Activated T-cell treated with anti-CD3 and anti-CD28 coated beads for 4 hours (primary cell): ENCODE data around the gene BSDC1.
"Not testable (repeated sequence)": the region's sequence is repeated elsewhere in the genome, so short reads cannot be mapped to it uniquely, and the experiment has no call there.

Source experiments
- DNase-seq: peaks from one replicate; pipeline ENCODE4 v3.0.0-alpha.2; 2020

BSDC1 gene, protein sequence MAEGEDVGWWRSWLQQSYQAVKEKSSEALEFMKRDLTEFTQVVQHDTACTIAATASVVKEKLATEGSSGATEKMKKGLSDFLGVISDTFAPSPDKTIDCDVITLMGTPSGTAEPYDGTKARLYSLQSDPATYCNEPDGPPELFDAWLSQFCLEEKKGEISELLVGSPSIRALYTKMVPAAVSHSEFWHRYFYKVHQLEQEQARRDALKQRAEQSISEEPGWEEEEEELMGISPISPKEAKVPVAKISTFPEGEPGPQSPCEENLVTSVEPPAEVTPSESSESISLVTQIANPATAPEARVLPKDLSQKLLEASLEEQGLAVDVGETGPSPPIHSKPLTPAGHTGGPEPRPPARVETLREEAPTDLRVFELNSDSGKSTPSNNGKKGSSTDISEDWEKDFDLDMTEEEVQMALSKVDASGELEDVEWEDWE

GRCh38 chr1:32394141-32394889 lies at the start of gene BSDC1:
BSDC1 (minus strand) TSS chr1:32394441; CDS start chr1:32394414, 27 bp downstream.
- peak; percentile 98 for DNase-seq

DNA sequence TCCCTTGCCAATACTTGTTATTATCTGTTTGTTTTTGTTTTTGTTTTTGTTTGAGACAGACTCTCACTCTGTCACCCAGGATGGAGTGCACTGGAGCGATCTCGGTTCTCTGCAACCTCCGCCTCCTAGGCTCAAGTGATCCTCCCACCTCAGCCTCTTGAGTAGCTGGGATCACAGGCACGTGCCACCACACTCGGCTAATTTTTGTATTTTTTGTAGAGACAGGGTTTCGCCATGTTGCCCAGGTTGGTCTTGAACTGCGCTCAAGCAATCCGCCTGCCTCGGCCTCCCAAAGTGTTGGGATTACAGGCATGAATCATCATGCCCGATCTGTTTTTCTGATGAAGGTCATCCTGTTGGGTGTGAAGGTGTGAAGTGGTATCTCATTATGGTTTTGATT lies 47.2 kb upstream of the BSDC1 start:
- DNase-seq = not testable (repeated sequence)

- not testable (repeated sequence) for DNase-seq
Observed at GRCh38 chr1:32438777-32439176, 44.5 kb upstream of the BSDC1 start.

DNA sequence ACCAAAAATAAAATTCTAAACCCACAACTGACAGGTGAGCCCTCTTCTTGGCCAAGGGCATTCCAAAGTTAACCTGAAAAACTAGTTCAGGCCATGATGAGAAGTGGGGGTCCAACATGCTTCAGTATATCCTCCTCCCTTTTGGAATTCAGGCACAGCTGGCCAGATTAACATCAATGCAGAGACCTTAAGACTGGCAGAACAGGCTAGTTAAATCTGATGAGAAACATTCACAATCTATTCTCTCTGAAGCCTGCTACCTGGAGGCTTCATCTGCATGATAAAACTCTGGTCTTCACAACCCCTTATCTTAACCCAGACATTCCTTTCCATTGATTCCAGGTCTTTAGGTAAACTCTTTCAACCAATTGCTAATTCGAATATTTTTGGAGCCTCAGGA lies 43.9 kb upstream of the BSDC1 start:
- no peak for DNase-seq

DNA sequence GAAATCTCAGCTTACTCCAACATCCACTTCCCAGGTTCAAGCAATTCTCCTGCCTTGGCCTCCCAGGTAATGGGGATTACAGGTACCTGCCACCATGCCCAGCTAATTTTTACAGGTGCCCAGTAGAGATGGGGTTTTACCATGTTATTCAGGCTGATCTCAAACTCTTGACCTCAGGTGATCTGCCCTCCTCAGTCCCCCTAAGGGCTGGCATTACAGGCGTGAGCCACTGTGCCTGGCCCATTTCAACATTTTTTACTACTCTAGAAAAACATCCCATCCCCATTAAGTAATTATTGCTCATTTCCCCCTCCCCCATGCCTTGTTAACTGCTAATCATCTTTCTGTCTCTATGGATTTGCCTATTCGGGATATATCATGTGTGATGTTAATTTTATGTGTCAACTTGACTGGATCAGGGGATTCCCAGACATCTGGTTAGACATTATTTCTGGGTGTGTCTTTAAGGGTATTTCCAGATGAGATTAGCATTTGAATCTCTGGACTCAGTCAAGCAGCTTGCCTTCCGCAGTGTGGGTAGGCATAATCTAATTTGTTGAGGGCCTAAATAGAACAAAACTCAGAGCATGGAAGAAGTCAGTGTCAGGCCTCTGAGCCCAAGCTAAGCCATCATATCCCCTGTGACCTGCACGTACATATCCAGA lies 37.6 kb upstream of the BSDC1 start:
- DNase-seq = no peak

- DNase-seq = no peak
Observed at GRCh38 chr1:32427264-32427963, 33.2 kb upstream of the BSDC1 start.

- no peak for DNase-seq
Observed at GRCh38 chr1:32426489-32427255, 32.4 kb upstream of the BSDC1 start.

- no peak for DNase-seq
Observed at GRCh38 chr1:32421775-32422174, 27.5 kb upstream of the BSDC1 start.

GRCh38 chr1:32414186-32414886 lies 20.1 kb upstream of the BSDC1 start:
- DNase-seq = no peak

- peak; percentile 72 for DNase-seq
Observed at GRCh38 chr1:32413507-32414185, 19.4 kb upstream of the BSDC1 start.

DNA sequence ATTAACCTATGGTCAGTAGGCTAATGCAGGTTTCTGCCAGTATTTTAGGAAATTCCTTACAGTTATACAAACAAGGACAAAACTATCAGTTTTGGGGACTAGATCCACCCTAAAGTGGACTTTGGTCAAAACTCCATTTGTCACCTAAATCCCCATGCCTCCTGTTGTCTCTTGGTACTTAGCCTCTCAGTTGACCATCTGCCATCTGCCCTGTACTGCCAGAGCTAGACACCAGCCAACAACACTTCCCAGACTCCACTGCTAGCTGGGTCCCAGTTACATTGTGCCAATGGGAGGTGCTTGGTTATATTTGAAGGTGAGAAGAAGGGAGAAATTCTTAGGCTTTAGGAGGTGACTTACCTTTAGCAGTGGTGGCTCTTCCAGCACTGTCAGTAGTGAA lies 17.0 kb upstream of the BSDC1 start:
- DNase-seq = no peak

DNA sequence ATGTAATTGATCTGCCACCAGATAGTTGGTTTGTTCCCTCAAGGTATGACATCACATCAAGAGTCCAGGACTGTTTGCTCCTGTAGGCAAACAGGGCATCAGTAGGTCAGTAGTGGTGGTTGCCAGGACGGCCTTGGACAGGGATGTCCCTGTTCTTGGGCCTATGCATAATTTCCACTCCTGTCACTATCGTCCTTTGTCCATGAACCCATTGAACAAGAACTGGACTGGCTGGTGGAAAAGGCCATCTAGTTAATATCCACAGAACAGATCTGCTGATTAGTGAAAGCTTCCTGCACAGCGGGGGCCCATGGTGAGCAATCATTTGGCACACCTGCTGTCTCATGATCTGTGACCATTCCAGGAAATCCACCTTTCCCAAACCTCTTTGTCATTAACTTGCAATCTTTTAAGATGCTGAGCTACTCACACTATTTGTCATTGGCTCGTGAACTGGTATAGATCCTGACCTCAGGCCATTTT lies 12.4 kb upstream of the BSDC1 start:
- DNase-seq = no peak

GRCh38 chr1:32405672-32406467 lies 11.6 kb upstream of the BSDC1 start:
- no peak for DNase-seq

DNA sequence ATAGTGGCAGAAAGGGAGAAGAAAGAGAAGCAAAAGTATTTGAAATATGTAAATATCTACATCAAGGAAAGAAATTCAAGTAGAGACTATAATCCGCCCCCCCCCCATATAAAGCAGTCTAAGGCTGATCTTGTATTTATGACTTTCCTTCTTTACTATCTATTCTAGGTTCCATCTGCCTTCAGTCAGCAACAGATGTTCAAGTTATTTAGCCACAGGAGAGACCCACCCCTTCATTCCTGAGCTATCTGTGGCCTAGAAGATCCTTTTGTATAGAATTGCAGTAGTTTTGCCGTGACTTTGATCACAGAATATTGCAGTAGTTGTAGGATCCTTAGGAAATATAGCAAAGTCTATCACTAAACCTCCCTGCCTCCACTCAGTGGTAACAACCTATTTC lies 10.7 kb upstream of the BSDC1 start:
- no peak for DNase-seq

DNA sequence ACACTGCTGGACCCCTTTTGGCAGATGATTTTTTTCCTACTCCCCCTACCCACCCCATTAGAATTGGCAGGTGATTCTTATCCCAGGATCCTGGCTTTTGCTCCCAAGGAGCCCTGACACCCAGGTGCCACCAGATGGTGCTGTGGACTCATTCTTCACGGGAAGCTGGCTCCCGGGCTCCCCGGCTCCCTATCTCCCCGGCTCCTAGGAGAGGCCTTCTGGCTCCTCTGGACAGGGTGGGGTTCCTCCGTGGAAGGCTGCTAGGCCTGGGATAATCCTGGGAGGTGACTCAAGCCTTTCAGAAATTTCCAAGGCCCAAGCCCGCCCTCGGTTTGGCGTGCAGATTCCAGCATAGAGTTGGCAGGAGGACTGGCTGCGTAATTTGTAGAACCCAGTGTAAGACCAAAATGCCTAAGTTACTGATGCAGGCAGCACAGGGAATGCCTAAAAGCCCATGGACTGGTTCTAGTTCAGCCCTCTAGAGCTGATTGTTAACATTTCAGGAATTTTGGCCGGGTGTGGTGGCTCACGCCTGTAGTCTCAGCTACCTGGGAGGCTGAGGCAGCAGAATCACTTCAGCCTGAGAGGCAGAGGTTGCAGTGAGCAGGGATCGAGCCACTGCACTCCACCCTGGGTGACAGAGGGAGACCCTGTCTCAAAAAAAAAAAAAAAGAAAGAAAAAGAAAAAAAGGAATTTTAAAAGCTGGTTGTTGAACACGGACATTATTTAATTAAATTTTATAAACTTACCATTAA lies 6.8 kb upstream of the BSDC1 start:
- peak; percentile 31 for DNase-seq

DNA sequence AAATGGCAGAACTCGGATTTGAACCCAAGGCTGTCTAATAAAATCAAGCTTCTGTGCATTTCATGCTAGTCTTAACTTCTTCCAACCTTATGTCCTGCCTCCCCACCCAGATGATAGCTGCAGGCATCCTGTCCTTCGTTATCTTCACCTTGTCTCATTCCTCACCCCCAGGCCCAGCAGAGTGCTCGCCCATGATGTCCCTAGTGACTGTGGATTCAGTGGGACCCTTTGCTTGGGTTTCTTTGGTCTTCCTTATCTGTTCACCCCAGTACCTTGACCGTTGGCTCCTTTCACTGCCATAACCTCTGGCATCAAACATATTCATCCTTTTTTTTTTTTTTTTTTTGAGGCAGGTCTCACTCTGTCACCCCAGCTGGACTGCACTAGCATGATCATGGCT lies 5.6 kb upstream of the BSDC1 start:
- DNase-seq = no peak

- DNase-seq = no peak
Observed at GRCh38 chr1:32398401-32398800, 4.2 kb upstream of the BSDC1 start.

DNA sequence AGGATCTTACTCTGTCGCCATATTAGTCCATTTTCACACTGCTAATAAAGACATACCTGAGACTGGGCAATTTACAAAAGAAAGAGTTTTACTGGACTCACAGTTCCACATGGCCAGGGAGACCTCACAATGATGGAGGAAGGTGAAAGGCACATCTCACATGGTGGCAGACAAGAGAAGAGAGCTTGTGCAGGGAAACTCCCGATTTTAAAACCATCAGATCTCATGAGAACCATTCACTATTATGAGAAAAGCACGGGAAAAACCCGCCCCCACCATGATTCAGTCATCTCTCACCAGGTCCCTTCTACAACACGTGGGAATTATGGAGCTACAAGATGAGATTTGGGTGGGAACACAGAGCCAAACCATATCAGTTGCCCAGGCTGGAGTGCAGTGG lies 2.3 kb upstream of the BSDC1 start:
- not testable (repeated sequence) for DNase-seq

DNA sequence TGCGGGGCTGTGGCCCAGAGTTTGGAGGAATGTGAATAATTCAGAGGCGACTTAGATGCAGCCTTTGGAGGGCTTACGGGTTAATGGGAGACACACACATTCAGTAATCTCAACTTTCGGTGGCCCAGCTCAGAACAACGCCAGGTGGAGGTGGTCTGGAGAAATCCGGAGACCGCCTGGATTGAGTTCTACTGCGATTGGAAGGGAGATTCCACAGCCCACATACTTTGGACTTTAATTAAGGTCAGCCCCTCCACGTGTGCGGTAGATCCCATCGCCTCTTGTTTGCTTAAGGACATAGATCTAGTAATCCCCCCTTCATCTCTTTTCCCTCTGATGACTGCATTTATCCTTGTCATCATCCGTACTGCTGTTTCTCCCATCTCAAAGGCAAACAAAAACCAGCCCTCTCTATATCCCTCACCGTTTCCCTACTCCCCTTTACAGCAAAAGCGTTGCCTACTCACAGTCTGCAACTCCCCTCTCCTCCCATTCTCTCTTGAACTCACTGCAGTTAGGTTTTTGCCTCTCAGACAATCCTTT lies 720 bp upstream of the BSDC1 start:
- DNase-seq = no peak
